HCT116 (cell line): ENCODE measurements around the gene KCNK10. TPM values are rescaled to one million over a fixed set of nuclear protein-coding genes. Genes with fewer than 3 reads are reported as not detected.

ENCODE experiments used
- ATAC-seq: fragments of 200-7000 bp; cut with Tn5 transposase; 2 replicates; pipeline ENCODE4 v1.9.1; 2020; ENCODE audit warnings: mild to moderate bottlenecking, moderate library complexity
- BruUV-seq: library from RNA; stranded (reverse); fragments of 400-500 nt; replicated peaks from 2 replicates; lab custom pipeline; 2021; lab: Mats Ljungman, UMichigan
- CTCF ChIA-PET: fragments of 300-600 bp; sonication (Branson Sonifier 250); formaldehyde crosslinking; loops from one replicate; lab custom pipeline; 2021; ENCODE audit warnings: antibody characterized with exemption; lab: Charles Lee
- POLR2A ChIA-PET: fragments of 300-600, 350-600 bp; sonication (Branson Sonifier 250); formaldehyde crosslinking; loops from one replicate; lab custom pipeline; 2021; ENCODE audit warnings: antibody characterized with exemption; lab: Charles Lee
- RAD21 ChIA-PET, 2 experiments: fragments of 300-600 bp; sonication (Branson Sonifier 250); formaldehyde crosslinking; loops; one replicate each; lab custom pipeline; 2023; ENCODE audit warnings: low total read pairs in 2 of 2; ENCODE audit not compliant: uncharacterized antibody in 2 of 2, unreplicated experiment in 2 of 2, low non-redundant PET in 1 of 2; lab: Charles Lee
- DNase-seq: peaks from one replicate; pipeline ENCODE4 v3.0.0-alpha.2; 2010; ENCODE audit warnings: low read depth, low spot score
- H2AFZ ChIP-seq: fragments of 200-600 bp; shearing (Covaris generic), sonication (generic); 2 replicates; pipeline ENCODE4 v1.6.1; 2017; ENCODE audit warnings: low read depth, mixed run types, mixed read lengths, antibody characterized with exemption, low read length; ENCODE audit not compliant: poor library complexity, severe bottlenecking
- H3K27ac ChIP-seq: 2 replicates; pipeline ENCODE4 v1.5.1; 2012; ENCODE audit warnings: low read depth, low read length
- H3K27me3 ChIP-seq: fragments of 200-600 bp; sonication (generic); 2 replicates; pipeline ENCODE4 v1.6.1; 2016; ENCODE audit warnings: mixed run types, low read length, mixed read lengths; ENCODE audit not compliant: insufficient read depth
- H3K36me3 ChIP-seq, 2 experiments: fragments of 200-500 bp in 1 of 2; fragments of 200-600 bp in 1 of 2; sonication (Bioruptor generic) in 1 of 2; sonication (generic) in 1 of 2; 2 replicates each; pipeline versions ENCODE4 v1.5.1 to v1.6.1; 2014 to 2016; ENCODE audit warnings: low read length in 2 of 2, inconsistent platforms in 1 of 2, mixed read lengths in 1 of 2, mixed run types in 1 of 2; ENCODE audit not compliant: insufficient read depth in 2 of 2, control insufficient read depth in 1 of 2
- H3K4me1 ChIP-seq, 2 experiments: fragments of 200-600 bp in 1 of 2; sonication (generic) in 1 of 2; 2 replicates each; pipeline versions ENCODE4 v1.5.1 to v1.6.1; 2012 to 2017; ENCODE audit warnings: low read length in 2 of 2, inconsistent platforms in 1 of 2, mild to moderate bottlenecking in 1 of 2, mixed read lengths in 1 of 2, mixed run types in 1 of 2, moderate library complexity in 1 of 2; ENCODE audit not compliant: insufficient read depth in 2 of 2, control insufficient read depth in 1 of 2
- H3K4me2 ChIP-seq: fragments of 200-600 bp; sonication (generic); 2 replicates; pipeline ENCODE4 v1.6.1; 2017; ENCODE audit warnings: mixed run types, low read length, mixed read lengths
- H3K4me3 ChIP-seq, 2 experiments: fragments of 200-600 bp in 1 of 2; sonication (generic) in 1 of 2; replicated peaks in 1 of 2; 2 replicates each; pipeline ENCODE4 v1.5.1; 2011 to 2016; ENCODE audit warnings: low read length in 2 of 2, control low read depth in 1 of 2, low read depth in 1 of 2, mild to moderate bottlenecking in 1 of 2, mixed read lengths in 1 of 2, mixed run types in 1 of 2
- H3K79me2 ChIP-seq: fragments of 200-600 bp; sonication (generic); 2 replicates; pipeline ENCODE4 v1.6.1; 2017; ENCODE audit warnings: mild to moderate bottlenecking, mixed run types, low read length, moderate library complexity, mixed read lengths; ENCODE audit not compliant: insufficient read depth
- H3K9ac ChIP-seq: fragments of 200-600 bp; sonication (generic); 2 replicates; pipeline ENCODE4 v1.6.1; 2016; ENCODE audit warnings: low read length, mixed read lengths
- H3K9me2 ChIP-seq: fragments of 200-600 bp; sonication (generic), shearing (Covaris generic); 2 replicates; pipeline ENCODE4 v1.6.1; 2017; ENCODE audit warnings: mixed run types, mild to moderate bottlenecking, moderate library complexity; ENCODE audit not compliant: insufficient read depth
- H3K9me3 ChIP-seq, 2 experiments: fragments of 200-500 bp in 1 of 2; fragments of 200-600 bp in 1 of 2; sonication (Bioruptor generic) in 1 of 2; sonication (generic) in 1 of 2; 2 replicates each; pipeline ENCODE4 v1.6.1; 2014 to 2017; ENCODE audit warnings: low read length in 2 of 2, mixed read lengths in 2 of 2, inconsistent platforms in 1 of 2, low read depth in 1 of 2, mild to moderate bottlenecking in 1 of 2, mixed run types in 1 of 2, moderate library complexity in 1 of 2; ENCODE audit not compliant: control insufficient read depth in 1 of 2, insufficient read depth in 1 of 2
- H4K20me1 ChIP-seq: fragments of 200-600 bp; sonication (generic), shearing (Covaris generic); 2 replicates; pipeline ENCODE4 v1.6.1; 2017; ENCODE audit warnings: mixed run types, mild to moderate bottlenecking, moderate library complexity; ENCODE audit not compliant: insufficient read depth
- ATF3 ChIP-seq: IDR thresholded peaks from 2 replicates; pipeline ENCODE4 v1.6.1; 2012
- CBX3 ChIP-seq: IDR thresholded peaks from 2 replicates; pipeline ENCODE4 v1.6.1; 2012; ENCODE audit warnings: low read depth
- CEBPB ChIP-seq: IDR thresholded peaks from 2 replicates; pipeline ENCODE4 v1.6.1; 2012; ENCODE audit warnings: low read depth
- CTCF ChIP-seq, 3 experiments: fragments of 200-600 bp in 1 of 3; sonication (generic) in 1 of 3; IDR thresholded peaks in 2 of 3; conservative IDR thresholded peaks in 1 of 3; 2 replicates each; pipeline ENCODE4 v1.5.1; 2012 to 2017; ENCODE audit warnings: low read depth in 2 of 3, low read length in 2 of 3, antibody characterized with exemption in 1 of 3, borderline replicate concordance in 1 of 3, control low read depth in 1 of 3, mild to moderate bottlenecking in 1 of 3, mixed read lengths in 1 of 3, mixed run types in 1 of 3, moderate library complexity in 1 of 3; ENCODE audit not compliant: insufficient read depth in 1 of 3
- ELF1 ChIP-seq: IDR thresholded peaks from 2 replicates; pipeline ENCODE4 v1.6.1; 2012; ENCODE audit warnings: low read depth, borderline replicate concordance
- EZH2phosphoT487 ChIP-seq: fragments of 200-600 bp; IDR thresholded peaks from 2 replicates; pipeline ENCODE4 v1.6.1; 2018; ENCODE audit warnings: antibody characterized with exemption, borderline replicate concordance
- JUND ChIP-seq: IDR thresholded peaks from 2 replicates; pipeline ENCODE4 v1.6.1; 2012
- POLR2AphosphoS5 ChIP-seq: IDR thresholded peaks from 2 replicates; pipeline ENCODE4 v1.6.1; 2011; ENCODE audit warnings: mild to moderate bottlenecking, low read depth, low read length, moderate library complexity
- RAD21 ChIP-seq: IDR thresholded peaks from 2 replicates; pipeline ENCODE4 v1.6.1; 2012; ENCODE audit warnings: low read depth, mild to moderate bottlenecking
- SIN3A ChIP-seq: IDR thresholded peaks from 2 replicates; pipeline ENCODE4 v1.6.1; 2012; ENCODE audit warnings: low read depth
- SP1 ChIP-seq: IDR thresholded peaks from 2 replicates; pipeline ENCODE4 v1.6.1; 2012; ENCODE audit warnings: low read depth
- SRF ChIP-seq: IDR thresholded peaks from 2 replicates; pipeline ENCODE4 v1.6.1; 2012; ENCODE audit warnings: low read depth
- YY1 ChIP-seq: IDR thresholded peaks from 2 replicates; pipeline ENCODE4 v1.6.1; 2011; ENCODE audit warnings: low read length, low read depth, moderate library complexity, mild to moderate bottlenecking; ENCODE audit not compliant: insufficient replicate concordance; ENCODE audit errors: extremely low read depth
- ZBTB33 ChIP-seq: IDR thresholded peaks from 2 replicates; pipeline ENCODE4 v1.6.1; 2011; ENCODE audit warnings: mild to moderate bottlenecking, low read length, moderate library complexity; ENCODE audit not compliant: insufficient replicate concordance; ENCODE audit errors: extremely low read depth
- ZFX ChIP-seq: fragments of 450-650 bp; IDR thresholded peaks from 2 replicates; pipeline ENCODE4 v1.6.1; 2017
- ZNF274 ChIP-seq: fragments of 200-500 bp; sonication (Bioruptor generic); IDR thresholded peaks from 2 replicates; pipeline ENCODE4 v1.6.1; 2014; ENCODE audit warnings: mild to moderate bottlenecking, low read depth, low read length, inconsistent platforms
- intact Hi-C: fragments of 100-400 bp; cut with micrococcal nuclease; formaldehyde crosslinking; loops from 2 replicates; pipeline ENCODE4 v1.10.0; 2022
- total RNA-seq: library from RNA; stranded (reverse); gene quantifications from one replicate; pipeline ENCODE4 v1.2.1, GENCODE V29; 2021; ENCODE audit not compliant: unreplicated experiment

KCNK10 gene
- total RNA-seq, 1 experiment from 2014 or later: not detected

- TF ChIP-seq CTCF (IDR thresholded peaks at IDR 0.05 in 2 of 3, conservative IDR thresholded peaks at IDR 0.05 in 1 of 3; ENCODE audit: borderline replicate concordance in 1 of 3, insufficient read depth in 1 of 3, low read depth in 2 of 3, low read length in 2 of 3): no peak
- TF ChIP-seq ELF1: no peak
- no peak for TF ChIP-seq ZNF274
- no peak for TF ChIP-seq YY1
- no peak for TF ChIP-seq SIN3A
- TF ChIP-seq JUND: no peak
- no peak for TF ChIP-seq SP1
- TF ChIP-seq CBX3: no peak
These were observed 121.2 kb downstream of the KCNK10 start (continued) for GRCh38 chr14:88201851-88202250.

DNA sequence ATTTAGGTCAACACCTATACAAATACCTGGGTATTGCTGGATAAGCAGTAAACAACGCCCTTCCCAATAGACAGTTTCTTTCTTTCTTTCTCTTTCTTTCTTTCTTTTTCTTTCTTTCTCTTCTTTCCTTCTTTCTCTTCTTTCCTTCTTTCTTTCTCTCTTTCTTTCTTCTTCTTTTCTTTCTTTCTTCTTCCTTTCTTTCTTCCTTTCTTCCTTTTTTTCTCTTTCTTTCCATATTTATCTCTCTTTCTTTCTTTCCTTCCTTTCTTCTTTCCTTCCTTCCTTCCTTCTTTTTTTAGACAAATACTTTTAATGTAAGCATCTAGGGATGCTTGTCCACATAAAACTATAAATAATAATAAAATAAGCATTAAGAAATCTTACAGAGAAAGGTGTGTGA is 123.2 kb downstream of the KCNK10 start:
- DNase-seq (no peak), ATAC-seq (no peak)
- H2AFZ ChIP-seq: no peak overlapping the region
- TF ChIP-seq ATF3 (no peak), SRF (no peak), ZBTB33 (no peak), RAD21 (no peak), CEBPB (no peak), EZH2phosphoT487 (no peak), POLR2AphosphoS5 (no peak), ZFX (no peak), CTCF (IDR thresholded peaks at IDR 0.05 in 2 of 3, conservative IDR thresholded peaks at IDR 0.05 in 1 of 3; ENCODE audit: borderline replicate concordance in 1 of 3, insufficient read depth in 1 of 3, low read depth in 2 of 3, low read length in 2 of 3) (no peak)
- no peaks in the 10 kb centered on the region for H3K27me3 ChIP-seq
- no peaks in the 10 kb centered on the region for H3K9me2 ChIP-seq
- H3K9ac ChIP-seq: no peak overlapping the region
- no peaks in the 10 kb centered on the region for H3K79me2 ChIP-seq
- BruUV-seq: no TSS peak
- no peaks in the 10 kb centered on the region for H3K36me3 ChIP-seq
- no peaks in the 10 kb centered on the region for H3K4me1 ChIP-seq
- no peak overlapping the region for H3K4me3 ChIP-seq
- no peaks in the 10 kb centered on the region for H3K9me3 ChIP-seq
- H3K4me2 ChIP-seq: no peak overlapping the region
- ChIA-PET CTCF (interaction anchor here (1.2 kb wide), 1 partner anchor 11 kb away, joined by 3 read pairs; no protein-coding TSS in a partner anchor), RAD21 (no interaction called here), POLR2A (no interaction called here)
- intact Hi-C loops: no loop called here
- H3K27ac ChIP-seq: no peak overlapping the region
- no peaks in the 10 kb centered on the region for H4K20me1 ChIP-seq
